ENCODE results near the gene SLC36A1.
"Not testable (repeated sequence)": the region's sequence is repeated elsewhere in the genome, so short reads cannot be mapped to it uniquely, and the experiment has no call there.

SLC36A1 gene

DNA sequence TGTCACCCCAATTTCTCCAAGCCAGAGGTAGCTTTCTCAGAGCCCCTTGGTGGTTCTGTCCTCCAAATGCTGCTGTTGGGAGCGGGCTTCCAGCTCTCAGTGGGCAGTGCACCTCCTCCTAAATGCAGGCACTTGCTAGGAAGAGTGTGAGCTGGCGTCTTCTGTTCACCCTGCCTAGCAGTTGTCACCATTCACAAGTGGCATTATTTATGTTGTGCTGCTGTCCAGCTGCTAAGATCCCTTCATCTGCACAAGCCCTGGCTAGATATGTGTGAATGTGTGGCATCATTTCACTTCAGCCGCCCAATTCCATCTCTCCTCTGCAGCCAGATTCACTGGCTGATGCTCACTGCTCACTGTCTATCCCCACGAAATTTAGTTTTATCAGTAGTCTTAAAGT lies 43.7 kb downstream of the SLC36A1 start:
- no peak for FAIRE-seq

DNA sequence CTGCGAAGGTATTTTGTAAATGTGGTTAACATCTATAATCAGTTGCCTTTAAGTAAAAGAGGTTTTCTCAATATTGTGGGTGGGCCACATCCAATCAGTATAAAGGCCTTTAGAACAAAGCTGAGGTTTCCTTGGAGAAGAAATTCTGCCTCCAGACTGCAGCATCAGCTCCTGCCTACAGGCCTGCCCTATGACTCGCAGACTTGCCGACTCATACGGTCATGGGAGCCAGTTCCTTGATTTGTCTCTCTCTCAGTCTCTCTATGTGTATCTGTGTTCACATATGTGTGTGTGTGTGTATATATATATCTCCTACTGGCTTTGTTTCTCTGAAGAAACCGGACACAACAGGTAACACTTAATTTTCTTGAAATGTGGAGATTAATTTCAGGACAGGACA lies 45.3 kb downstream of the SLC36A1 start:
- FAIRE-seq, result no peak

DNA sequence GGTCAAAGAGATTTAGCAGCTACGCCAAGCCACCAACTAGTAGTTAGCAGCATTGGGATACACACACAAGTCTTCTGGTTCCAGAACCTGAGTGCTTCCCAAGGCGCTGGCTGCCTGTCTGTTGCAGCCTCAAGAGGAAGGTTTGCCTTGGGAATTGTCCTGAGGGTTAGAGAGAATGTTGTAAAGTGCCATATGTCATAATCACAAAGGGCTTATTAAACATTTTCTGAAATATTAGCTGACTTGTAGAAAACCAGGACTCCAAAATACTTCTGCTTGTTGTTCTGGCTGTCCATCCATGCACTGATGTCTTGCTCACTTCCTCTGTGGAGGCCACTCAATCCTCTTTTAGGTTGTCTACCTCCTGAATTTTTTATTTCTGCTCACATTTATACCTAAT lies 46.3 kb downstream of the SLC36A1 start:
- no peak for FAIRE-seq

DNA sequence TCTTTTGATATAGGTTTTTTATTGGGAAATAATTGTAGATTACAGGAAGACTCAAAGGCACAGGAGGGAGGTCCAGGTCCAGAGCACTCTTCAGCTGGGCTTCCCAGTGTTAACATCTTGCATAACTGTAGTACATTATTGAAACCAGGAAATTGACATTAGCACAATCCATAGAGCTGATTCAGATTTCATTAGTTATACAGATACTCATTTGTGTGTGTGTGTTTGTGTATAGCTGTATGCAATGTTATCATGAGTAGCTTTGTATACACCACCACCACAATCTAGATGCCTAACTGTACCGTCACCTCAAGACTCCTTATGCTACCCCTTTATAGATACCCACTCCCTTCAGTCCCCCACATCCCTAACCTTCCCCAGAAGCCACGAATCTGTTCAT lies 47.9 kb downstream of the SLC36A1 start:
- FAIRE-seq, result no peak

DNA sequence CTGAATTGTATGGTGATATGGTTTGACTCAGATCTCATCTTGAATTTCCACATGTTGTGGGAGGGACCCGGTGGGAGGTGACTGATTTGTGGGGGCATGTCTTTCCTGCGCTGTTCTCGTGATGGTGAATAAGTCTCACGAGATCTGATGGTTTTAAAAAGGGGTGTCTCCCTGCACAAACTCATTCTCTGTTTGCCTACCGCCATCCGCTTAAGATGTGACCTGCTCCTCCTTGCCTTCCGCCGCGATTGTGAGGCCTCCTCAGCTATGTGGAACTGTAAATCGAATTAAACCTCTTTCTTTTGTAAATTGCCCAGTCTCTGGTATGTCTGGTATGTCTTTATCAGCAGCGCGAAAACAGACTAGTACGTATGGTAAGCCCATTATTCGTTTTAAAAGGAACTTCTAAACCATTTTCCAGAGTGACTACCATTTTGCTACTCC lies 48.7 kb downstream of the SLC36A1 start:
- FAIRE-seq, result no peak

DNA sequence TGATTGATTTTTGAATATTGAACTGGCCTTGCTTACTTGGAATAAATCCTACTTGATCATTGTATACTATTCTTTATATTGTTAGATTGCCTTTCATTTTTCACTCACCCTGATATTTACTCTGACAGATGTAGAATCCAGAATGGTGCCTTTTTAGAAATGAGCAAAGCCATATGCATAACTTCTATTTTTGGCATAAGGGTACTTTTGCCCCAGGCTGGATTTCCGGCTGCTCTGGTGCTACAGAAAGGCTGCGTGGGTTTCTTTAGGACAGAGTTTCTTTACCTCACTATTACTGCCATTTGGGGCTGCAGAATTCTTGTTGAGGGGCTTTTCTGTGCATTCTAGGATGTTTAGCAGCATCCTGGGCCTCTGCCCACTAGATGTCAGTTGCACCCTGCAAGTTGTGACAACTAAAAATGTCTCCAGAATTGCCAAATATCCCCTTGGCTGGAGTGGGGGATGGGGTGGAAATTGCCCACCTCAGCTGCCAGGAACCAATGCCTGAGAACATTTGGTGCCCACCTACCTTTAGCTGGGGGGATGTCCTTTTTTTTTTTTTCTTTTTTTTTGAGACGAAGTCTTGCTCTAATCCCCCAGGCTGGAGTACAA lies 50.1 kb downstream of the SLC36A1 start:
- FAIRE-seq, result no peak

DNA sequence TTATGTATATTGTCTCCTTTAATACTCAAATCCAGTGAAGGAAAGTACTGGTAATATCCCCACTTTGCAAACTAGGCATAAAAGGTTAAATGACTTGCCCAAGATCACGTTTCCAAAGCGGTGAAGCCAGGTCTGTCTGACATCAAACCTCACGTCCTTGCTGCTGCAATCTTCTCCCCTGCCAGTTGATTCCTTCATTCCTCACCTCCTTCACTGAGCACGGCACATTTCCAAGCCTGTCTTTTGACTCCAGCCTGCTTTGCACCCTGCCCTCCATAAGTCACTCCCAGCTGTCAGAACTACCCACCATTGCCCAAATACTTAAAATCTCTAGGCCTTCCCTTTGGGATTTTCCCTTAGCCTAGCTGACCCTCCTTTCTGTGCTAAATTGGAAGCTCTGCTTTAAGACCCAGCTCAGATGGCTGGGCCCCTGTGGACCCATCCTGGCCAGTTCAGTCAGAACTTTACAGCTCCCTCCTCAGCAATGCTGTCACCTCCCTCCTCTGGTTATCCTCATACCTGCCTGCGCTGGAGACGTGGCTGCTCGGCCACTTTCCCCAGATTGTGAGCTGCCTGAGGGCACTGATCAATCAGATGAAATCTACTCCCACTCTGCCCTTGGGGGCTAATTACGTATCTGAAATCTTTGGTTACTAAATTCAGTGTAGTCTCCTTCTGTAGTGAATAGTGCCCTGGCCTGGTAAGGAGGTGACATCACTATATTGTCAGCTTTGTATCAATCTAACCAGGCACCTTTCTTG lies 51.2 kb downstream of the SLC36A1 start:
- FAIRE-seq, result no peak

DNA sequence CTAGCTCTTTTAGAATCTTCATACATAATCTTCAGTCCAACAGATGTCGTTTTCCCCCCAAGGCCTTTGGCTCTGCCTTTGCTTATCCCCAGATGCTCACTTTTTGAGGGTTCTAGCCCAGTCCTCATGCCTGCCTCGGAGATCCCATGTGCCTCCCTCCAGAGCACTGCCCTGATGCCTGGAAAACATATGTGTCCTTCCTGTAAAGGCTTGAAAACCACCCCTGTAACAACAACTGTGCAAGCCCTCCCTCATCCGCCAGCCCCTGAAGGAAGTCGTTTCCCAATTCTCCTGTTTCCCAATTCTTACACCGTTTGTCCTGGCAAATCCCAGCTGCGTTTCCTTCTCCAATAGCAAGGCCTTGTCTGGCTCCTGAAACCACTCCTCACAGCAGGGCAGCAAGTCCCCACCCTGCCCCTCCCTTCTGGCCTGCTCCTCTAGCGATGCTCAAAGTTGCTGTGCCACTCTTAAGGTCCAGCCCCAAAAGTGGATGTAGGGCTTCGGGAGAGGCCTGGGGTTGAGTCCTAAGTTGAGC lies 52.2 kb downstream of the SLC36A1 start:
- FAIRE-seq, result no peak

DNA sequence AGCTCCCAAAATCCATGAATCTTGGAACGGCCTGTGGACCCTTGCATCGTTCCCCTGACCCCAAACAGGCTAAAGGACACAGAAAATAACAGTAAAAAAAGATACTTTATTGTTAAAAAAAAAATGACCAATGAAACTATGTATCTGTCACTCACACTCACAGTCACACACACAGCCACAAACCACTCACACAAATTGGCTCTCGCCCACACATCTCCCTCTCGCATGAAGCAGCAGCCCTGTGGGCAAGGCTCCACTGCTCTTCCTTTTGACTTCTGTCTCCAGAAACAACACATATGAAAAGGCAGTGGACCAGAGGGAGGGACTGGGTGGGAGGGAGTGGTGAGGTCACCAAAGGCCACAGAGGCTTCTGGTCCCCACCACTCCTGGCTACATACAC lies 56.6 kb downstream of the SLC36A1 start:
- no peak for FAIRE-seq

DNA sequence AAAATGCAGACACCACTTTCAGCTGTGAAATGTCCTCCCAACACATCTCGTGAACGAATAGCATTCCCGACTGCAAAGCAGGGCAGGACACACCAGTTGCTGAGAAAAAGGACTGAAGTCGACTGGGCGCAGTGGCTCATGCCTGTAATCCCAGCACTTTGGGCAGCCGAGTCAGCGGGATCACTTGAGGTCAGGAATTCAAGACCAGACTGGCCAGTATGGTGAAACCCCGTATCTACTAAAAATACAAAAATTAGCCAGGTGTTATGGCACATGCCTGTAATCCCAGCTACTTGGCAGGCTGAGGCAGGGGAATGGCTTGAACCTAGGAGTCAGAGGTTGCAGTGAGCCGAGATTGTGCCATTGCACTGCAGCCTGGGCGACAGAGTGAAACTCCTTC lies 60.9 kb downstream of the SLC36A1 start:
- FAIRE-seq, result not testable (repeated sequence)

DNA sequence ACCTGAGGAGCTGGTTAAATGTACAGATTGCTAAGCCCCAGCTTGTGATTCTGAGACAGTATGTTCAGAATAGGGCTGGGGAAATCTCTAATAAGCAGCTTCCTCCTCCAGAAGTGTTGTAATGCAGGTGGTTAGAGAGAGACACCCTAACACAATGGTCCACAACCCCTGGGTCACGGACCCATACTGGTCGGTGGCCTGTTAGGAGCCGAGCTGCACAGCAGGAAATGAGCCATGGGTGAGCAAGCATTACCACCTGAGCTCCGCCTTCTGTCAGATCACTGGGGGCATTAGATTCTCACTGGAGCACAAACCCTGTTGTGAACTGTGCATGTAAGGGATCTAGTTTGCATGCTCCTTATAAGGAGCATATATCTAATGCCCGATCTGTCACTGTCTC lies 61.8 kb downstream of the SLC36A1 start:
- FAIRE-seq, result no peak

DNA sequence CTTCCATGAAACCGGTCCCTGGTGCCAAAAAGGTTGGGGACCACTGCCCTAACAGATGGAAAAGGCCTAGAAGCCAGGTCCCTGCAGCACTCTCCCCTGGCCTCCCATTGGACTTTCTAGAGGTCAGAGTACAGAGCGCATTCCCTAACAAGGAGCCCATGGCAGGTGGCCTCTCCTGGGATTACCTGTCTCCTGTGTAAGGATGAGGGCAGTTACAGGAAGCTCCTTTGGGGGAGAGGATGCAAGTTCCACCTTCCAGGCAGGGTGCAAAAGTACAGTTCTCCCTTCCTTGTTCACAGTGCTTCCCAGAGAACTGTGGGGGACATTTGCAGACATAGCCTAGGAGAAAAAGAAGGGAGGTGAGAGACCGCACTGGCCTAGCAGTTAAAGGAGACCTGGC lies 62.4 kb downstream of the SLC36A1 start:
- FAIRE-seq, result no peak

DNA sequence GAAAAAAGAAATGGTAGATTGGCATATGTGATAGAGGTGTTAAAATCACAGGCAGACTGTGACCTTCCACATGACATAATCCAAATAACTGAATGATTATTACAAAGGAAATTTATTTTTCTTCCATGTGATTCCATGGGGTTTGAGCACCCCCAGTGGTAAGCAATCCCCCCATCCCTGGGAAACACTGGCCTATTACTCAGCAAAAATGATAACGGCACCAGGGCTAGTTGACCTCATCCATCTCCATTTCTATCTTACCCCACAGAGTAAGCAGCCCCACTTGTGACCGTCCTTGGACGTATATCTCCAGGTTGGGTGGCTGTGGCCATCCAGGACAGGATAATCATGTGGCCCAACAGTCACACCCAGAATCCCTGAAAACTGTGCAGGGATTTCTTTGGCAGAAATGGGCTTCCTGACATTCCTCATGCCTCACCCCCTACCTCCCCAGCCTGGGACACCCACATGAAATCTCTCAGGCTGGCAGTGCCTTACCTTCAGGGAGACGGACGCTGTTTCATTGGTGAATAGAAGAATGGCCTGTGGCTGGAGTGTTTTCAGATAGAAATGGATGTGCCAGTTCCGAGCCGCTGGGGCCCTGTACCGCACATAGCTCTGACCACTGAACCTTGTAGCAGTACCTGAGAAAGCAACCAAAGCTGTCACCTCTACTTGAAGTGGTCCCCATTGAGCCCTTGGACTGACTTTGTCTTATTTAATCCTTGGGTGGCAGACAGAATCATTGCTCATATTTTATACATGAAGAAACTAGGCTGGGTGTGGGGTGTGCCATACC lies 69.9 kb downstream of the SLC36A1 start:
- no peak for FAIRE-seq

DNA sequence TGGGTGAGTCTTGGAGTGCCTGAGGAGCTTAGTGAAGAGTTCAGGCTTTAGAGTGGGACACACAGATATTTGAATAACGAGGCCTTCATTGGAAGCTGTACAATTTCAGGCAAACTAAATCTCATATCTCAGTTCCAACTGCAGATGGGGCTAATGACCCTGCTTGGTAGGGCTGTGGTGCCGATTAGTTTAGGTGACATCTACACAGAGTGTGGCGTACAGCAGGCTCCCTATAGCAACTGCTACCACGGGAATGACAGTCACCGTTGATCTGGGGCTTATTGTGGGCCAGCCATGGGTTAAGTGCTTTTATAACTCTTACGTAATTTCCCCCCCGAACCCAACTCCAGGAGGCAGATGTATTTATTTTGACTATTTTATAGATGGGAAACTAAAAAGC lies 72.9 kb downstream of the SLC36A1 start:
- no peak for FAIRE-seq

DNA sequence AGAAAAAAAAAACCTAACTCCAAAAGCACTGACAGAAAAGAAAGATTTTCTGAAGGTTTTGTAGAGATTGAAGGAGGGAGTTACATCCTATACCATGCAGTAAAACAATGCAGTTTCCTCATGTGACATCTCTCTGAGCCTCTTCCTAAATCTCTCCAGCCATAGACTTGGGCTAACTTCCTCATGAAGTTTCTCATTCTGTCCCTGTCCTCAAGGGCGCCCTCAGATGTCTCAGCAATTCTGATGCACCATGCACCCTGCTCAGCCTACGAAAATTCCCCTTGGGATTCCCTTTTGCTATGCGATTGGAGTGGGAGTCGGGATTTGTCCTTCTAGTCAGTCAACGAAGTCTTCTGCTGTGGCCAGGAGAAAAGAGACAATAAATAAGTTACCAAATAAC lies 74.8 kb downstream of the SLC36A1 start:
- FAIRE-seq, result no peak

DNA sequence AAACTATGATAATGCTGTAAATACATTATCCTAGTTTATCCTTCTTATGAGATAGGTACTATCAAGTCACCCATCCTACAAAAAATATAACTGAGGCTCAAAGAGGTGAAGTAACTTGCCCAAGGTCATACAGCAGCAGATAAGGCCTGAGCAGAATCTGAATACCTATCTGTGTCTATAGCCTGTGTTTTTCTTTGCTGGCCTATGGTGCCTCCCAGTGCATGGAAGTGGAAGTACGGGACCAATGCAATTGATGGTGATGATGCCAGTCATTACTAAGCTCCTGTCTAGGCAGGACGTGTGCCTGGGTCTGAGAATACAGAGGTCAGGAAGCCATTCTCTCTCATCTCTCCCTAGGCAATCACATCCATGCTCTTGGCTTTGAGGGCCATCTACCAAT lies 75.9 kb downstream of the SLC36A1 start:
- FAIRE-seq, result no peak

DNA sequence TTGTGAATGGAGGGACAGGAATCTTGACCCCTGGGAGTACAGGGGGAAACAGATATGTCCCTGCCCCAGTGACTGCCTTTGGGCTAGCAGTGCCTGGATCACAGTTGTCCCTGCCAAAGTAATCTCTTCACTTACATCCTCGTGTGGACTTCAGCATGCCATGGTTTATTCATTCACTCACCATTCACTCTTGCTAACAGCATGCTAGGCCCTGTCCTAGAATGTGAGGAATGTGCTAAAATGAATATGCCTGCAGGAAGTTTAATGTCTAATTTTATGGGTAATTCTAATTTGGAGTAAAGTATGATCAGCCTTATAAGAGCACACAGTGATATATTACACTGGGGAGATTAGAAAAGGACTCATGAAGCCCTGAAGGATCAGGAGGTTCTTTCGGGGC lies 80.8 kb downstream of the SLC36A1 start:
- no peak for FAIRE-seq

DNA sequence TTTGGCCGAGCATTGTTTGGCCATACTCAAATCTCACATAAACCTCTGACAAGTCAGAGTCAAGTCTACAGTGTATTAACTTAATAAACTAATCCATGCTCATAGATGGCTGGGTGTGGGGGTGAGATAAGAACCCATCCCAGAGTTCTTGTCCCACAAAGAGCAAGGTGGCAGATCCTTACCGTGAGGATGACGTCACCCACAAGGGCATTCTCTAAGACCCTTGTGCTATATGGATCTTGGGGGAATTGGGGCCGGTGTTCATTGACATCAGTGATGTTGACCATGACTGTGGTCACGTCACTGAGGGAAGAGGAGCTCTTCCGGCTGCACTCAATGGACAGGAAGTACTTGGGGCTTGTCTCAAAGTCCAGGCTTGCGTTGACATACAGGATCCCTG lies 81.6 kb downstream of the SLC36A1 start:
- FAIRE-seq, result no peak

DNA sequence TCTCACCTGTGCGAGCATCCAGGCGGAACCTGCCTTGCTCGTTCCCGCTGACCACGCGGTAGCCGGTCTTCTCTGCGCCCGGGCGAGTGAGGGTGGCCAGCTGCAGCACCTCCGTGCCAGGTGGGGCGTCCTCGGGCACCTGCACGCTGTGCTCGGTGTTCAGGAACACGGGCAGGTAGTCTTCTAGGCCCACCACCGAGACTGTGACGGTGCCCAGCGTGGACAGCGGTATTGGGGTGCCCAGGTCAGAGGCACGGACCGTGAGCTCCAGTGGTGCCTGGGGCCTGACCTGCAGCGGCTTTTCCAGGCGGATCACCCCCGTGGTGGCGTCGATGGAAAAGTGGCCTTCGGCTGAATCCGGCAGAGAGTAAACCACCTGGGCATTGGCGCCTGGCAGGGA lies 84.2 kb downstream of the SLC36A1 start:
- FAIRE-seq, result no peak

DNA sequence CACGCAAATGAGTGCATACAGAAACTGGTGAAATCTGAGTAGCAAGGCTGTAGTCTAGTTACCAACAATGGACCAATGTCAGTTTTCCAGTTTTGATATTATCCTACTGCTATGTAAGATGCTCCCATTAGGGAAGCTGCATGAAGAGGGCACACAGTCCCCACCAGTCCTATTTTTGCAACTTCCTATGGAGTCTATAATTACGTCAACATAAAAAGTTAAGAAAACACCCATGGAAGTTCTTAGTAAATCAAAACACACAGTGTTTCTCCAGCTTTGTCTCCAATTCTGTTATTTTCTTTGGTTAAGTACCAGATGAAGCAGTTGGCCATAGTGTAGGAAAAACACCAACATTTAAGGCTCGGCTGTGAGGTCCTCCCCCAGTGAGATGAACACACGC lies 85.0 kb downstream of the SLC36A1 start:
- no peak for FAIRE-seq

DNA sequence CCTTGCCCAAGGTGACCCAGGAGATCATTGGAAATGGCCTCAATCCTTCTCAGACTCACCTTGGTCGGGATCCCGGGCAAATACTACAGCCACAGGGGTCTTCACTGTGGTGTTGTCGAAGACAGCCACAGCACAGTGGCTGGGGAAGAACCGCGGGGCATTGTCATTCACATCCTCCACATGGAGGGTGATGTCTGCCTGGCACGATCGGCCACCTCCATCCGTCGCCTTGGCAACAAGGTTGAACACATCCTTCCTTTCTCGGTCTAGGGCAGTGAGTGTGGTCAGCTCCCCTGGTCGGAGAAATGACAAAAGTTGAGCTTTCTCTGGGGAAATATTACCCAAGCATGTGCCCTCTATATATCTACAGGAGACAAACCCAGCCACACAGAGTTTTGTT lies 86.9 kb downstream of the SLC36A1 start:
- no peak for FAIRE-seq

DNA sequence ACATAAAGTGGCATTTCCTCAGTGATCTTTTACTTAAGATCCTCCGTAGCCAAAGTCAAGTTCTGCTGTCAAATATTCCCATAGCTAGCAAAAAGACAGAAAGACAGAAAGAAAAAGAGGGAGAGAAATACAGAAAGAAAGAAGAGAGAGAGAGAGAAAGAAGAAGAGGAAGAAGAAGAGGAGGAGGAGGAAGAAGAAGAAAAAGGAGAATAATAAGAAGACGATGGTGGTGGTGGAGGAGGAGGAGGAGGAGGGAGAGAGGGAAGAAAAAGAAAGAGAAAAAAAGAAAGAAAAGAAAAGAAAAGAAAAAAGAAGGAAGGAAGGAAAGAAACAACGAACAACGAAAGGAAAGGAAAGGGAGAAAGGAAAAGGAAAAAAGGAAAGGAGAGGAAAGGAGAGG lies 89.6 kb downstream of the SLC36A1 start:
- FAIRE-seq, result no peak

DNA sequence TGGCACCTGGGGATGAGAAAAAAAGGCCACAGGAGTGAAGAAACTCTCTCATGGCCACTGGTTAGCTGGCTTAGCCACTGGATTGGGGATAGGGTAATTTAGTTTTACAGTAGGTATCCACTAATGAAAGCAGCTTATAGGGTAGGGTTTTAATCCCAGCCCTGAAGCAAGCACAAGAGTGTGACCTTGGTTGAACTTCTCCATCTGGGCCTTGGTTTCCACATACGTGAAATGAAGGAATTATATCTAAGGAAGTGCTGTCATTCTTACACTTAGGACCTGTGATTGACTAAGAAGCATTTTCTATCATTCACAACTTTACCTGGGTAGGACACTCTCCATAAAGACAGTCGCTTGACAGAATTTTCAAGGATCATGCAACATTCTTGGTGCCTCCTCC lies 94.2 kb downstream of the SLC36A1 start:
- no peak for FAIRE-seq

Data from G401.6 (cell line).